ENCODE results near the gene LCLAT1. TPM values are rescaled to one million over a fixed set of nuclear protein-coding genes. Genes with fewer than 3 reads are reported as not detected.
A peak's percentile ranks its signal among the peaks of the same experiment; 100 is the strongest.
"Not testable (repeated sequence)": the region's sequence is repeated elsewhere in the genome, so short reads cannot be mapped to it uniquely, and the experiment has no call there.

Gene LCLAT1
- polyA plus RNA-seq, 5 donors, result 10.6 to 15.9 (median 12.7) TPM

- no peak for DNase-seq
Measured at GRCh38 chr2:30484995-30485394, 37.9 kb downstream of the LCLAT1 start.

- no peak for DNase-seq
Measured at GRCh38 chr2:30486655-30487054, 39.6 kb downstream of the LCLAT1 start.

GRCh38 chr2:30487603-30488002 is 40.6 kb downstream of the LCLAT1 start:
- no peak for DNase-seq

GRCh38 chr2:30488012-30488659 is 41.1 kb downstream of the LCLAT1 start:
- DNase-seq, result no peak

DNA sequence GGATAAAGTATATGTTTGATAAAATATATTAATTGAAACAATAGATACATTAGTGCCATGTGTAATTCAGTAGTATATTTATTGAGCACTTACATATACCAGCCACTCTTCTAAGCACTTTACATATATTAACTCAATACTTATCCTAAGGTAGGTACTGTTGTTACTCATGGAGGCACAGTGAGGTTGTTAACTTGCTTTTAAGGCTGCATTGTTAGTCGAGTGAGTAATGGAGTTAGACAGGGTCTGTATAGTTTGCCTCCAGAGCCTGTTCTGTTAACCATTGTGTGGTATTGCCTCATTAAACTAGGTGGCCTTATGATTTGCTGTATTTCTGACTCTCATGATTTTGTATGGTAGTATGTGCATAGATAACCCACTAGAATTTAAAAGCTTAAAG is 44.2 kb downstream of the LCLAT1 start:
- no peak for DNase-seq

GRCh38 chr2:30492185-30492584 is 45.1 kb downstream of the LCLAT1 start:
- no peak for DNase-seq

- no peak for DNase-seq
Measured at GRCh38 chr2:30492619-30493018, 45.6 kb downstream of the LCLAT1 start.

GRCh38 chr2:30493440-30493839 is 46.4 kb downstream of the LCLAT1 start:
- DNase-seq, result no peak

GRCh38 chr2:30495896-30496295 is 48.9 kb downstream of the LCLAT1 start:
- not testable (repeated sequence) for DNase-seq

DNA sequence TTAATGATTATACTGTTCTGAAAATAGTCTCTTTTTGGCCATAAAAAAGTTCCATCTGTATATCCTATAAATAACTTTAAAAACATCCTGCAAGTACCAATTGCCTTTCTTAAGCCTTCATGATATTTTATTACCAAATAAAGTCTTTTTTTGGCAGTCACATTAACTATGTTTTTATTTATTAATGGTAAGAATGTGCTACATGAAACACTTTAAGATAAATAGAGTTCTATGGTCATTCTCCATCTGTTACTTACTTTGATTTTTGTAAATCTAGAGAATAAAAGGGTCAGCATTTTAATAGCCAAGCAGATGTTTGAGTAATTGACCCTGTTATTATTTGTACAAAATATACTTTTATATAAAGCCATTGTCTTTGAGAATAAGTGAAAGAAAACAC is 52.6 kb downstream of the LCLAT1 start:
- DNase-seq, result peak; percentile 67 to 73

- DNase-seq, result no peak
Measured at GRCh38 chr2:30500699-30501098, 53.7 kb downstream of the LCLAT1 start.

GRCh38 chr2:30502310-30502709 is 55.3 kb downstream of the LCLAT1 start:
- DNase-seq, result no peak

DNA sequence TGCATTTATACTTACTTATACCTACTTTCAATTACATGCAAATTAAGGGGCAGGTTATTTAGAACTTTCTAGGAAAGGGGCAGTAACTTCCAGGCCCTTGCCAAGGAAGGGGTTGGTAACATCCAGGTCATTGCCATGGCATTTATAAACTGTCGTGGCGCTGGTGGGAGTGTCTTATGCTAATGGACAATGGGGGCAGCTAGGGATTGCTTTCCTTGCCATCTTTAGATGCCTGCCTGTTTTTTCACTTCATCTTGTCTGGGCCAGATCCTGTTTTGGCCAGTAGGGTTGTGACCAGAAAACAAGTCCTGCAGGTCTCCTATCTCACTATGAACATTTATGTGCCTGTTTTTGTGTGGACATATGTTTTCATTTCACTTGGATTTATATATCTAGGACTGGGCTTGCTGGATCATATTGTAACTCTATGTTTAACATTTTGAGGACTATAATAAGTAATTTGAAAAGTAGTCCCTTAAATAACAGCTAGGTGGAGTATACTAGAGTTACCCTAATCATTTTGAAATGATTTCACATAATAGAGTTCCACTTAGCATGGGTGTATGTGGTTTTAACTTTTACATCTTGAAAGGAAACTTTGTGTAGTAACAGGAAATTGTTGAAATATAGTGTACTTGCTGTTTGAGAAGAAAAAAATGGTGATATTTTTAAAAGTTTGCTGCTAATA is 56.1 kb downstream of the LCLAT1 start:
- no peak for DNase-seq

GRCh38 chr2:30503695-30504052 is 56.6 kb downstream of the LCLAT1 start:
- DNase-seq, result no peak

GRCh38 chr2:30504731-30505130 is 57.7 kb downstream of the LCLAT1 start:
- DNase-seq, result no peak

DNA sequence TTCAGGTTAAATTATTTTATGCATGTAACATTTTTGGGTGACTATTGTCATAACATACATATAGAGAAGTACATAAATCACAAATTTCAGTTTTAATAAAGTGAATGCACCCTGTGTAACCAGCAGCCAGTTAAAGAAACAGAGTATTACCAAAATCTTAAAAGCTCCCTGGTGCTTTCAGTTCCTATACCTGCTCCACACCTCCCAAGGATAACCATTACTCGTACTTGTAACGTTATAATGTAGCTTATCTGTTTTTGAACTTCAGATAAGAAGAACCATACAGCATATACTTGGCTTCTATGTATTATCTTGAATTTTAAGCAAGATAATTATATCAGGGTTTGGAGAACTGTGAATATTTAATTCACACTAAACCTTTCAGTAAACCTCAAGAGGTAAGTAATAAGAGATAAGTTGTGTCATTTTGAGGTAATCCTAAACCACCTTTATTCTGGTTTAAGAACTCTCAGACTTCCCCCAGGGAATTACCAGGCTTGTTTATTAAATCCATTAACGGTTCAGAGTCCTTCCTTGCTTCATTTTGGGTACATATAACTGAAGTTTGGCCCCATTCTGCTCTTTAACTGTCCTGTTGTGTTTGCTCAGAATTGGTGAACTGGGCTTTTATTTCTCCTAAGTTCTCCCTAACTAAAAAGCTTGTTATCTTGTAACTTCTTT is 58.6 kb downstream of the LCLAT1 start:
- DNase-seq, result no peak

DNA sequence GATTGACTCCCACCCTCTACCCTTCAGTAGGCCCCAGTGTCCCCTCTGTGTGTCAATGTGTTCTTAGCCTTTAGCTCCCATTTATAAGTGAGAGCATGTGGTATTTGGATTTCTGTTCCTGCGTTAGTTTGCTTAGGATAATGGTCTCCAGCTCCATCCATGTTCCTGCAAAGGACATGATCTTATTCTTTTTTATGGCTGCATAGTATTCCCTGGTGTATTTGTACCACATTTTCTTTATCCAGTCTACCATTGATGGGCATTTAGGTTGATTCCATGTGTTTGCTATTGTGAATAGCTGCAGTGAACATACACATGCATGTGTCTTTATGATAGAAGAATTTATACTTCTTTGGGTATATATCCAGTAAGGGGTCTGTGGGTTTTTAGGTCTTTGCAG is 60.4 kb downstream of the LCLAT1 start:
- DNase-seq, result not testable (repeated sequence)

GRCh38 chr2:30509716-30510115 is 62.7 kb downstream of the LCLAT1 start:
- DNase-seq, result no peak

- no peak for DNase-seq
Measured at GRCh38 chr2:30510409-30510808, 63.4 kb downstream of the LCLAT1 start.

GRCh38 chr2:30511122-30512083 is 64.4 kb downstream of the LCLAT1 start:
- DNase-seq, result no peak

DNA sequence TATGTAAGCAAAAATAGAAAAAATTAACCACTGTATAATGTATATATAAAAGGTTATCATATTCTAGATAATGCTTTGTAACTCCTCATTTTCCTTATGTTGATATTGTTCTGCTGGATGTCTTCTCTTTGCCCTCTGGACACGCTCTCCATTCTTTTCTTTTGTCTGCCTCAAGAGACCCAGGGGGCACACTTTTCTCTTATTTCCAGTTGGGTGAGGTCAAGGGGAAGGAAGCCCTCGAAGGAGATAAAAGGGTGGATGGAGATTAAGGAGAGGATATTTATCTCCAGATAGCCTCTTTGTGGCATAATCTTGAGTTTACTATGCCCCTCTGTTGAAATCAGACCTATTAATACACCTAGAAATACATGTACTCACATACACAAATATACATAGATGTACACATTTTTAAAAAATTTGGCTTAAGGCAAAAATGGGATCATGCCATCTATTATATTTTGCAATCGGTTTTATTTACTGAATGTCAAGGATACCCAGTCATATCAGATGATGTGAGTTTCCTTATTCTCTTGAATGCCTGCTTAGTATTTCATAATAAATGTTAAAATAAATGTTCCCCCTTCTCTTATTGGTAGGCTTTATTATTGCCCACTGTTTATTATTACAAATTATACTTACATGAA is 65.3 kb downstream of the LCLAT1 start:
- peak in 1 of 2 donors; percentile 23 for DNase-seq

Measured in right lung (tissue), 5 donors.